ENCODE measurements around the gene MSMB. TPM values are rescaled to one million over a fixed set of nuclear protein-coding genes. Genes with fewer than 3 reads are reported as not detected.
"Not testable (repeated sequence)": the region's sequence is repeated elsewhere in the genome, so short reads cannot be mapped to it uniquely, and the experiment has no call there.

The MSMB gene
- total RNA-seq, 1 donor from 2014 or later, result not detected

- Mint-ChIP-seq H3K36me3 (ENCODE audit: low read depth) (peaks cover 26% of the 10 kb centered on the region), H3K27ac (ENCODE audit: unreplicated experiment) (no peak overlapping the region), H3K9me3 (ENCODE audit: low read depth) (no peaks in the 10 kb centered on the region), H3K4me3 (ENCODE audit: unreplicated experiment) (no peak overlapping the region), H3K4me1 (ENCODE audit: low read depth) (peaks cover 7% of the 10 kb centered on the region), H3K27me3 (ENCODE audit: low read depth) (no peaks in the 10 kb centered on the region)
- DNase-seq (ENCODE audit: low spot score), result no peak
- no peak for TF ChIP-seq CTCF (IDR thresholded peaks at IDR 0.05)
Observed at GRCh38 chr10:45997557-45997956, 48.5 kb downstream of the MSMB start.

GRCh38 chr10:45985590-45985989, 60.5 kb downstream of the MSMB start:
- H3K9me3 Mint-ChIP-seq (ENCODE audit: low read depth); H3K36me3 Mint-ChIP-seq (ENCODE audit: low read depth); DNase-seq (ENCODE audit: low spot score); H3K4me1 Mint-ChIP-seq (ENCODE audit: low read depth); H3K4me3 Mint-ChIP-seq (ENCODE audit: unreplicated experiment); H3K27me3 Mint-ChIP-seq (ENCODE audit: low read depth); H3K27ac Mint-ChIP-seq (ENCODE audit: unreplicated experiment): not testable (repeated sequence)

DNA sequence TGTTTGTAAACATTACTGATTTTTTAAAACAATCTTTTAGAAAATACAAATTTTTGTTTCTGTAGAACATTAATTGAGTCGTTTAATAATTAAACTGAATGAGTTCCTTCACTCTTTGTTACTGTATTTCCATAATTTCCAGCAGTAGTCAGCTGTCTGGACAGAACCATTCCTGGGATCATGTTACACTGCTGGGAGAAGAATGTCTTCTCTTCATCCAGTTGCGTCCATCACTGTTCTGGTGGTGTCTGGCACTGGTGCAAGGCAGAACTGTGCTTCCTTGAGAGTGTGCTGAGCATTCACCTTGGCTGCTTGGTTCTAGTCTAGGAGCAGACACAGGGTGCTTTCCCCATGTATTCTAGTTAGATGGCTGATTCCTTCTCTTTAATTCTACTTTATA, 61.6 kb downstream of the MSMB start:
- H3K27ac Mint-ChIP-seq (ENCODE audit: unreplicated experiment); H3K36me3 Mint-ChIP-seq (ENCODE audit: low read depth); H3K4me3 Mint-ChIP-seq (ENCODE audit: unreplicated experiment); H3K27me3 Mint-ChIP-seq (ENCODE audit: low read depth); DNase-seq (ENCODE audit: low spot score); H3K9me3 Mint-ChIP-seq (ENCODE audit: low read depth); H3K4me1 Mint-ChIP-seq (ENCODE audit: low read depth): not testable (repeated sequence)

GRCh38 chr10:45983538-45984186, 62.4 kb downstream of the MSMB start:
- not testable (repeated sequence) for H3K36me3 Mint-ChIP-seq (ENCODE audit: low read depth); H3K4me1 Mint-ChIP-seq (ENCODE audit: low read depth); DNase-seq (ENCODE audit: low spot score); H3K4me3 Mint-ChIP-seq (ENCODE audit: unreplicated experiment); H3K9me3 Mint-ChIP-seq (ENCODE audit: low read depth); H3K27me3 Mint-ChIP-seq (ENCODE audit: low read depth); H3K27ac Mint-ChIP-seq (ENCODE audit: unreplicated experiment)
- TF ChIP-seq CTCF (IDR thresholded peaks at IDR 0.05), result peak; percentile 76

Other genes with a start within 250 kb of the MSMB start
- 6.0 to 15.6 TPM (median 6.8 TPM) in 3 replicates for gene AGAP4, start 198.8 kb downstream of the MSMB start, total RNA-seq
- 60.2 to 68.2 TPM (median 62.4 TPM) in 3 replicates for gene TIMM23, start 73.8 kb downstream of the MSMB start, total RNA-seq
- gene NCOA4, start 15.6 kb downstream of the MSMB start, total RNA-seq, result 89.0 to 122 TPM (median 90.2 TPM) in 3 replicates
- gene ANTXRL, start 240.7 kb upstream of the MSMB start, total RNA-seq, result not detected in 3 replicates